ENCODE data around the gene SPRR2E. TPM values are rescaled to one million over a fixed set of nuclear protein-coding genes. Genes with fewer than 3 reads are reported as not detected.
A peak's percentile ranks its signal among the peaks of the same experiment; 100 is the strongest.

SPRR2E gene
- total and polyA plus RNA-seq, 2 of the 8 experiments (the other 6 are each of a cell fraction or from before 2014, with no cell fraction given) = not detected

GRCh38 chr1:153133267-153133666 is 38.9 kb upstream of the SPRR2E start:
- Histone ChIP-seq H3K14ac (ENCODE audit: insufficient read length) (no peak overlapping the region), H3K27me3 (replicated peaks in 1 of 4; ENCODE audit: control insufficient read depth in 3 of 4, extremely low read depth in 1 of 4, insufficient read depth in 3 of 4, low read length in 3 of 4) (no peaks in the 10 kb centered on the region), H3K36me3 (ENCODE audit: control insufficient read depth in 2 of 4, insufficient read depth in 4 of 4, low read length in 3 of 4) (no peaks in the 10 kb centered on the region), H3K9me3 (ENCODE audit: insufficient read depth in 2 of 2, low read depth in 1 of 2, low read length in 1 of 2) (no peaks in the 10 kb centered on the region), H3K18ac (ENCODE audit: extremely low read depth, low read length) (no peak overlapping the region), H4K5ac (ENCODE audit: insufficient read length, low read depth, low read length) (no peak overlapping the region), H2BK20ac (ENCODE audit: low read length) (peak overlapping the region; percentile 99; the same call in 1 of the 2 replicates), H3K4me2 (ENCODE audit: insufficient read depth in 1 of 2, low read depth in 2 of 2, low read length in 2 of 2) (no peak overlapping the region), H3K4me1 (replicated peaks in 1 of 4; ENCODE audit: control insufficient read depth in 3 of 4, insufficient read depth in 4 of 4, low read length in 3 of 4) (peaks cover 0 to 11% (median 0%) of the 10 kb centered on the region in 4 experiments; a peak in 2 of 7 replicates), H3K9ac (replicated peaks in 1 of 4; ENCODE audit: extremely low read depth in 1 of 4, low read depth in 3 of 4, low read length in 3 of 4) (no peak overlapping the region), H2AK5ac (ENCODE audit: low read depth, low read length) (peak overlapping the region; percentile 97; the same call in 1 of the 2 replicates), H3K4ac (replicated peaks; ENCODE audit: insufficient read length, low read depth, low read length) (peak overlapping the region; percentile 36), H3K79me2 (ENCODE audit: control insufficient read depth in 1 of 2, insufficient read depth in 2 of 2, low read length in 2 of 2) (no peaks in the 10 kb centered on the region), H3K27ac (ENCODE audit: low read depth, low read length) (no peak overlapping the region), H2AFZ (ENCODE audit: low read length) (no peak overlapping the region), H3K23ac (ENCODE audit: insufficient read length) (no peak overlapping the region), H4K20me1 (replicated peaks in 1 of 2; ENCODE audit: control insufficient read depth in 1 of 2, insufficient read depth in 2 of 2, low read length in 2 of 2) (no peaks in the 10 kb centered on the region), H4K8ac (ENCODE audit: extremely low read depth, insufficient read depth, low read length) (no peak overlapping the region), H2BK120ac (replicated peaks; ENCODE audit: low read depth, low read length) (peak overlapping the region; percentile 7), H2BK5ac (ENCODE audit: low read depth, low read length) (peak overlapping the region; percentile 89; the same call in 1 of the 2 replicates), H2BK12ac (ENCODE audit: low read depth, low read length) (peak overlapping the region; percentile 100), H3K79me1 (ENCODE audit: low read depth, low read length) (no peaks in the 10 kb centered on the region), H3K4me3 (ENCODE audit: extremely low read depth in 1 of 4, insufficient read depth in 2 of 4, low read depth in 3 of 4, low read length in 4 of 4) (no peak overlapping the region), H2BK15ac (ENCODE audit: low read length) (0 out of 2 replicates have a peak overlapping the region, but pooled peaks have one; percentile 88), H3K56ac (replicated peaks; ENCODE audit: insufficient read length, low read depth, low read length) (no peak overlapping the region), H3K23me2 (ENCODE audit: low read depth, low read length) (no peaks in the 10 kb centered on the region), H4K91ac (replicated peaks; ENCODE audit: insufficient read length, low read length) (peak overlapping the region; percentile 98)
- DNase-seq (ENCODE audit: low read depth in 1 of 2, low spot score in 2 of 2) (no peak), FAIRE-seq (no peak)
- ChIA-PET CTCF (ENCODE audit: partially characterized antibody) (interaction anchor here (1.8 kb wide), 1 partner anchor 50 kb away, joined by 4 read pairs; no protein-coding TSS in a partner anchor), POLR2A (ENCODE audit: partially characterized antibody) (no interaction called here)
- 84% methylated on average over 1 of the region's 1 CpG; no CpG with 5 or more reads in 1 of the 2 experiments for WGBS, 2 experiments (ENCODE audit: extremely low coverage in 1 of 2, insufficient coverage in 1 of 2, insufficient read length in 1 of 2, insufficient replicate concordance in 2 of 2, low coverage in 1 of 2, low lambda C conversion rate in 2 of 2, missing lambda C conversion rate in 1 of 2)
- no peak for TF ChIP-seq SIN3A (conservative IDR thresholded peaks at IDR 0.05 in 1 of 2, IDR thresholded peaks at IDR 0.05 in 1 of 2; ENCODE audit: low read depth in 1 of 2, low read length in 2 of 2)
- no peak for TF ChIP-seq POLR2AphosphoS5 (IDR thresholded peaks at IDR 0.05; ENCODE audit: low read depth, low read length)
- TF ChIP-seq CBX5 (IDR thresholded peaks at IDR 0.05; ENCODE audit: low read depth, low read length) = no peak
- TF ChIP-seq TBP (IDR thresholded peaks at IDR 0.05; ENCODE audit: low read depth, low read length) = no peak
- TF ChIP-seq SP4 (IDR thresholded peaks at IDR 0.05; ENCODE audit: low read length) = no peak
- TF ChIP-seq HDAC6 (IDR thresholded peaks at IDR 0.05; ENCODE audit: low read depth, low read length) = no peak

Measured in H1 (cell line).